ENCODE measurements around the gene LIN7A. TPM values are rescaled to one million over a fixed set of nuclear protein-coding genes. Genes with fewer than 3 reads are reported as not detected.

The LIN7A gene
- total RNA-seq, 1 donor from 2014 or later: 1.2 TPM

GRCh38 chr12:80745851-80746505, 191.8 kb downstream of the LIN7A start:
- no peak for DNase-seq

Other genes with a start within 250 kb of the LIN7A start
- gene MYF6, start 230.3 kb downstream of the LIN7A start, total RNA-seq: not detected in 2 replicates
- gene MYF5, start 221.0 kb downstream of the LIN7A start, total RNA-seq: not detected in 2 replicates
- gene ACSS3, start 140.1 kb upstream of the LIN7A start, total RNA-seq: 0.37 and 1.0 TPM in 2 replicates

Measured in dermis blood vessel endothelial cell (primary cell).